VCaP (cell line): ENCODE measurements around the gene TRIM33.
"Not testable (repeated sequence)": the region's sequence is repeated elsewhere in the genome, so short reads cannot be mapped to it uniquely, and the experiment has no call there.

ENCODE experiments used
- H3K27ac ChIP-seq: fragments of 450-650 bp; 2 replicates; pipeline ENCODE4 v1.5.1; 2017
- CTCF ChIP-seq: fragments of 450-650 bp; conservative IDR thresholded peaks from 2 replicates; pipeline ENCODE4 v1.5.1; 2017; ENCODE audit warnings: mild to moderate bottlenecking, moderate library complexity

The TRIM33 gene

DNA sequence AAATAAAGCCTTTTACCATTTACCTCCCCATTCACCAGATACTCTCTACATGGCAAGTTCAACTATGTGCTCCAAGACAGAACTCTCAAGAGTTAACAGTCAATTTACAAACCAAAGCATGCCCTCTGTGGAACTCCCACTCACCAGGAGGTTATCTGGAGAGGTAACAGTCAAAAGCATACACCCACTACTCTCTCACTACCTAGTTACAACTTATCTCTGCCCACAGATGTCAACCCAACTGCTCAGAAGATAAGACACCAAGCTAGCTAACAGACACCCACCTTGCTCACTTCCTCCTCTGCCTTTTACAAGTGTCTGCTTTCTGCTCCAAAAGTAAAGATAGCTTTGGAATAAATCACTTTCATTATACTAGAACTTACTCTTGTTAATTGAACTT, 131.0 kb downstream of the TRIM33 start:
- TF ChIP-seq CTCF, result no peak

DNA sequence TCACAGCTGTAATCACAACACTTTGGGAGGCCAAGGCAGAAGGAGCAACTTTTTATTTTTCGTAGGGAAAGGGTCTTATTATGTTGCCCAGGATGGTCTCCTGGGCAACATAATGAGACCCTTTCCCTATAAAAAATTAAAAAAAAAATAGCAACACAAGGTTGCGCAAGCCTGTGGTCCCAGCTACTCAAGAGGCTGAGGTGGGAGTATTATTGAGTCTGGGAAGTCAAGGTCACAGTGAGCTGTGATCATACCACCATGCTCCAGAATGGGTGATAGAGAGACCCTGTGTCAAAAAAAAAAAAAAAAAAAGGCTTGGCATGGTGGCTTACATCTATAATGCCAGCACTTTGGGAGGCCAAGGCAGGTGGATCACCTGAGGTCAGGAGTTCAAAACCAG, 131.6 kb downstream of the TRIM33 start:
- TF ChIP-seq CTCF, result no peak
- no peak overlapping the region for H3K27ac ChIP-seq

More for the DNA sequence above, 131.0 kb downstream of the TRIM33 start:
- H3K27ac ChIP-seq, result no peak overlapping the region

- TF ChIP-seq CTCF, result no peak
Measured at GRCh38 chr1:114377356-114377755, 133.6 kb downstream of the TRIM33 start.

GRCh38 chr1:114369930-114370329, 141.1 kb downstream of the TRIM33 start:
- TF ChIP-seq CTCF, result no peak
- H3K27ac ChIP-seq, result no peak overlapping the region

More at GRCh38 chr1:114377356-114377755, 133.6 kb downstream of the TRIM33 start:
- H3K27ac ChIP-seq, result no peak overlapping the region

DNA sequence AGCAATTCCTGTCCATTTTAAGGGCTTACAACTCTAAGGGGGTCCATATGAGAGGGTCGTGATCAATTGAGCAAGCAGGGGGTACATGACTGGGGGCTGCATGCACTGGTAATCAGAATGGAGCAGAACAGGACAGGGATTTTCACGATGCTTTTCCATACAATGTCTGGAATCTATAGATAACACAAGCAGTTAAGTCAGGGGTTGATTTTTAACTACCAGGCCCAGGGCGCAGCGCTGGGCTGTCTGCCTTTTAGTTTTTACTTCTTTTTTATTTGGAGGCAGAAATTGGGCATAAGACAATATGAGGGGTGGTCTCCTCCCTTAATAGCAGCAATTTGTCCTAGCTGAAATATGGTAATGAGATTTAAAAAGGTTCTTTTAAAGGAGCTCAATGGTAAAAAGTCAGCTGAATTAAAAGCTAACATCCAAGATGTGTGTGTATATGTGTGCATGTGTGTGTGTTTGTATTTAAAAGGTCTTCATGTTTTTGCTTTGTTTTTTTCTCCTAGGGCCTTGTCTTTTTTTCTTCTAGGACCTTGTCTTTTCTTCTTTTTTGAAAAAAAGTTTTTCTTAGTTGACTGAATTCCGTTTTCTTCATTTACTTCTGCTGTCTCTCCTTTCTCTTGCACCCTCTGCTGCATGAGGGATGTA, 141.6 kb downstream of the TRIM33 start:
- H3K27ac ChIP-seq, result not testable (repeated sequence)

- no peak overlapping the region for H3K27ac ChIP-seq
- TF ChIP-seq CTCF, result no peak
Measured at GRCh38 chr1:114368560-114369255, 142.3 kb downstream of the TRIM33 start.

DNA sequence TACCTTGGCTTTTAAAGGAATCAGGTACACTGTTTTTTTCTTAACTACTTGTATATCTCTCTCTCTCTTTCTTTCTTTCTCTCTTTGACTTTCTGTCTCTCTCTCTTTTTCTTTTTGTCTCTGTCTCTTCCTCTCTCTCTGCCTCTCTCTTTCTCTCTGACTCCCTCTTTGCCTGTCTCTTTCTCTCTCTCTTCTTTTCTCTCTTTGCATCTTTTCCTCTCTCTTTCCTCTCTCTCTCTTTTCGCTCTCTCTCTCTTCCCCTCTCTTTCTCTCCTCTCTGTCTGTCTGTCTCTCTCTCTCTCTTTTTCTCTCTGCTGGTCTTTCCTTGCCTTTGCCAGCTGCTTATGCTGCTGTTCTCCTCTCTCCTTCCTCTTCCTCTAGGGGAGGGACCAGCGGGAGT, 143.2 kb downstream of the TRIM33 start:
- H3K27ac ChIP-seq, result no peak overlapping the region
- TF ChIP-seq CTCF, result no peak

- H3K27ac ChIP-seq, result not testable (repeated sequence)
Measured at GRCh38 chr1:114363230-114363629, 147.8 kb downstream of the TRIM33 start.
